WTC11 (cell line): ENCODE data around the gene MEAK7.

ENCODE experiments used
- CREB1 ChIP-seq: sonication (generic); formaldehyde crosslinking; IDR thresholded peaks from 2 replicates; pipeline ENCODE4 v1.8.0; 2023; ENCODE audit warnings: mild to moderate bottlenecking, missing genetic modification reagents
- CREM ChIP-seq: sonication (generic); formaldehyde crosslinking; IDR thresholded peaks from 2 replicates; pipeline ENCODE4 v1.8.1; 2022; ENCODE audit warnings: mild to moderate bottlenecking, missing genetic modification reagents, moderate library complexity
- ESRRA ChIP-seq: sonication (generic); formaldehyde crosslinking; IDR thresholded peaks from 2 replicates; pipeline ENCODE4 v1.8.1; 2022; ENCODE audit warnings: mild to moderate bottlenecking, missing genetic modification reagents, borderline replicate concordance
- FOXK1 ChIP-seq: sonication (generic); formaldehyde crosslinking; IDR thresholded peaks from 2 replicates; pipeline ENCODE4 v1.8.0; 2022; ENCODE audit warnings: mild to moderate bottlenecking, moderate library complexity, missing genetic modification reagents
- SMAD3 ChIP-seq: sonication (generic); formaldehyde crosslinking; IDR thresholded peaks from 2 replicates; pipeline ENCODE4 v1.8.0; 2022; ENCODE audit warnings: missing genetic modification reagents, mild to moderate bottlenecking, borderline replicate concordance
- ZNF121 ChIP-seq: sonication (generic); formaldehyde crosslinking; IDR thresholded peaks from 2 replicates; pipeline ENCODE4 v1.8.0; 2023; ENCODE audit warnings: missing genetic modification reagents
- ZNF138 ChIP-seq: sonication (generic); formaldehyde crosslinking; conservative IDR thresholded peaks from 2 replicates; pipeline ENCODE4 v1.8.1; 2022; ENCODE audit warnings: mild to moderate bottlenecking, moderate library complexity, missing genetic modification reagents
- TF ChIP-seq, protein P1 (sequence below): sonication (generic); formaldehyde crosslinking; IDR thresholded peaks from 2 replicates; pipeline ENCODE4 v1.8.0; 2022; ENCODE audit warnings: mild to moderate bottlenecking, missing genetic modification reagents
- TF ChIP-seq, protein P2 (sequence below): sonication (generic); formaldehyde crosslinking; IDR thresholded peaks from 2 replicates; pipeline ENCODE4 v1.8.0; 2022; ENCODE audit warnings: mild to moderate bottlenecking, missing genetic modification reagents
- TF ChIP-seq, protein P3 (sequence below): fragments of 200-600 bp; IDR thresholded peaks from 2 replicates; pipeline ENCODE4 v1.8.0; 2022; ENCODE audit warnings: antibody characterized with exemption
- TF ChIP-seq, protein P4 (sequence below): sonication (generic); formaldehyde crosslinking; IDR thresholded peaks from 2 replicates; pipeline ENCODE4 v1.8.1; 2022; ENCODE audit warnings: missing genetic modification reagents, borderline replicate concordance
- TF ChIP-seq, protein P5 (sequence below): sonication (generic); formaldehyde crosslinking; conservative IDR thresholded peaks from 2 replicates; pipeline ENCODE4 v1.8.1; 2023; ENCODE audit warnings: mild to moderate bottlenecking, low read depth, missing genetic modification reagents, moderate library complexity
- TF ChIP-seq, protein P6 (sequence below): sonication (generic); formaldehyde crosslinking; IDR thresholded peaks from 2 replicates; pipeline ENCODE4 v1.8.1; 2023; ENCODE audit warnings: mild to moderate bottlenecking, missing genetic modification reagents, moderate library complexity

DNA sequence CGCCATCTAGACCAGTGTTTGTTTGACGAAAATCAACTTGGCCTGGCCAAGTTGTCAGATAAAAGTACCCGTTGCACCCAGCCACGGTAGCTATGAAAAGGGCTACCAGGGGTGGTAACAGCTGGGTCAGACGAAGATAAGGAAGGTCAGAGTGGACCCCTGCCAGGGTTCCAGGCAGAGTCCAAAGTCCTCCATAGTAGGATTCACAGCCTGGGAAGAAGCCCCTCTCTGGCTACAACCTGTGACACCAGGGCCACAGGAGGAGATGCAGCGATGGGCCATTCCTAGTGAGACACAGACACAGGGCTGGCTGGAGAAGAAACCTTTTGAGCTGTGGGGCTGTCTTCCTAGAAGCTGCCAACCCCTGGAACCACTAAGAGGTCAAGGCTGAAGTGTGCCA is 39.3 kb downstream of the MEAK7 start:
- TF ChIP-seq ZNF138 (CRISPR knock-in tag), result no peak
- TF ChIP-seq FOXK1 (CRISPR knock-in tag), result no peak
- TF ChIP-seq, protein P1, sequence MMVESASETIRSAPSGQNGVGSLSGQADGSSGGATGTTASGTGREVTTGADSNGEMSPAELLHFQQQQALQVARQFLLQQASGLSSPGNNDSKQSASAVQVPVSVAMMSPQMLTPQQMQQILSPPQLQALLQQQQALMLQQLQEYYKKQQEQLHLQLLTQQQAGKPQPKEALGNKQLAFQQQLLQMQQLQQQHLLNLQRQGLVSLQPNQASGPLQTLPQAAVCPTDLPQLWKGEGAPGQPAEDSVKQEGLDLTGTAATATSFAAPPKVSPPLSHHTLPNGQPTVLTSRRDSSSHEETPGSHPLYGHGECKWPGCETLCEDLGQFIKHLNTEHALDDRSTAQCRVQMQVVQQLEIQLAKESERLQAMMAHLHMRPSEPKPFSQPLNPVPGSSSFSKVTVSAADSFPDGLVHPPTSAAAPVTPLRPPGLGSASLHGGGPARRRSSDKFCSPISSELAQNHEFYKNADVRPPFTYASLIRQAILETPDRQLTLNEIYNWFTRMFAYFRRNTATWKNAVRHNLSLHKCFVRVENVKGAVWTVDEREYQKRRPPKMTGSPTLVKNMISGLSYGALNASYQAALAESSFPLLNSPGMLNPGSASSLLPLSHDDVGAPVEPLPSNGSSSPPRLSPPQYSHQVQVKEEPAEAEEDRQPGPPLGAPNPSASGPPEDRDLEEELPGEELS (CRISPR knock-in tag), result no peak
- TF ChIP-seq, protein P2, sequence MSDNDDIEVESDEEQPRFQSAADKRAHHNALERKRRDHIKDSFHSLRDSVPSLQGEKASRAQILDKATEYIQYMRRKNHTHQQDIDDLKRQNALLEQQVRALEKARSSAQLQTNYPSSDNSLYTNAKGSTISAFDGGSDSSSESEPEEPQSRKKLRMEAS (CRISPR knock-in tag), result no peak
- TF ChIP-seq, protein P3, sequence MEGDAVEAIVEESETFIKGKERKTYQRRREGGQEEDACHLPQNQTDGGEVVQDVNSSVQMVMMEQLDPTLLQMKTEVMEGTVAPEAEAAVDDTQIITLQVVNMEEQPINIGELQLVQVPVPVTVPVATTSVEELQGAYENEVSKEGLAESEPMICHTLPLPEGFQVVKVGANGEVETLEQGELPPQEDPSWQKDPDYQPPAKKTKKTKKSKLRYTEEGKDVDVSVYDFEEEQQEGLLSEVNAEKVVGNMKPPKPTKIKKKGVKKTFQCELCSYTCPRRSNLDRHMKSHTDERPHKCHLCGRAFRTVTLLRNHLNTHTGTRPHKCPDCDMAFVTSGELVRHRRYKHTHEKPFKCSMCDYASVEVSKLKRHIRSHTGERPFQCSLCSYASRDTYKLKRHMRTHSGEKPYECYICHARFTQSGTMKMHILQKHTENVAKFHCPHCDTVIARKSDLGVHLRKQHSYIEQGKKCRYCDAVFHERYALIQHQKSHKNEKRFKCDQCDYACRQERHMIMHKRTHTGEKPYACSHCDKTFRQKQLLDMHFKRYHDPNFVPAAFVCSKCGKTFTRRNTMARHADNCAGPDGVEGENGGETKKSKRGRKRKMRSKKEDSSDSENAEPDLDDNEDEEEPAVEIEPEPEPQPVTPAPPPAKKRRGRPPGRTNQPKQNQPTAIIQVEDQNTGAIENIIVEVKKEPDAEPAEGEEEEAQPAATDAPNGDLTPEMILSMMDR, result no peak
- TF ChIP-seq, protein P4, sequence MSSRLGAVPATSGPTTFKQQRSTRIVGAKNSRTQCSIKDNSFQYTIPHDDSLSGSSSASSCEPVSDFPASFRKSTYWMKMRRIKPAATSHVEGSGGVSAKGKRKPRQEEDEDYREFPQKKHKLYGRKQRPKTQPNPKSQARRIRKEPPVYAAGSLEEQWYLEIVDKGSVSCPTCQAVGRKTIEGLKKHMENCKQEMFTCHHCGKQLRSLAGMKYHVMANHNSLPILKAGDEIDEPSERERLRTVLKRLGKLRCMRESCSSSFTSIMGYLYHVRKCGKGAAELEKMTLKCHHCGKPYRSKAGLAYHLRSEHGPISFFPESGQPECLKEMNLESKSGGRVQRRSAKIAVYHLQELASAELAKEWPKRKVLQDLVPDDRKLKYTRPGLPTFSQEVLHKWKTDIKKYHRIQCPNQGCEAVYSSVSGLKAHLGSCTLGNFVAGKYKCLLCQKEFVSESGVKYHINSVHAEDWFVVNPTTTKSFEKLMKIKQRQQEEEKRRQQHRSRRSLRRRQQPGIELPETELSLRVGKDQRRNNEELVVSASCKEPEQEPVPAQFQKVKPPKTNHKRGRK (CRISPR knock-in tag), result no peak
- TF ChIP-seq, protein P5, sequence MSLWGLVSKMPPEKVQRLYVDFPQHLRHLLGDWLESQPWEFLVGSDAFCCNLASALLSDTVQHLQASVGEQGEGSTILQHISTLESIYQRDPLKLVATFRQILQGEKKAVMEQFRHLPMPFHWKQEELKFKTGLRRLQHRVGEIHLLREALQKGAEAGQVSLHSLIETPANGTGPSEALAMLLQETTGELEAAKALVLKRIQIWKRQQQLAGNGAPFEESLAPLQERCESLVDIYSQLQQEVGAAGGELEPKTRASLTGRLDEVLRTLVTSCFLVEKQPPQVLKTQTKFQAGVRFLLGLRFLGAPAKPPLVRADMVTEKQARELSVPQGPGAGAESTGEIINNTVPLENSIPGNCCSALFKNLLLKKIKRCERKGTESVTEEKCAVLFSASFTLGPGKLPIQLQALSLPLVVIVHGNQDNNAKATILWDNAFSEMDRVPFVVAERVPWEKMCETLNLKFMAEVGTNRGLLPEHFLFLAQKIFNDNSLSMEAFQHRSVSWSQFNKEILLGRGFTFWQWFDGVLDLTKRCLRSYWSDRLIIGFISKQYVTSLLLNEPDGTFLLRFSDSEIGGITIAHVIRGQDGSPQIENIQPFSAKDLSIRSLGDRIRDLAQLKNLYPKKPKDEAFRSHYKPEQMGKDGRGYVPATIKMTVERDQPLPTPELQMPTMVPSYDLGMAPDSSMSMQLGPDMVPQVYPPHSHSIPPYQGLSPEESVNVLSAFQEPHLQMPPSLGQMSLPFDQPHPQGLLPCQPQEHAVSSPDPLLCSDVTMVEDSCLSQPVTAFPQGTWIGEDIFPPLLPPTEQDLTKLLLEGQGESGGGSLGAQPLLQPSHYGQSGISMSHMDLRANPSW (CRISPR knock-in tag), result no peak
- no peak for TF ChIP-seq ZNF121
- no peak for TF ChIP-seq CREM (CRISPR knock-in tag)
- TF ChIP-seq, protein P6, sequence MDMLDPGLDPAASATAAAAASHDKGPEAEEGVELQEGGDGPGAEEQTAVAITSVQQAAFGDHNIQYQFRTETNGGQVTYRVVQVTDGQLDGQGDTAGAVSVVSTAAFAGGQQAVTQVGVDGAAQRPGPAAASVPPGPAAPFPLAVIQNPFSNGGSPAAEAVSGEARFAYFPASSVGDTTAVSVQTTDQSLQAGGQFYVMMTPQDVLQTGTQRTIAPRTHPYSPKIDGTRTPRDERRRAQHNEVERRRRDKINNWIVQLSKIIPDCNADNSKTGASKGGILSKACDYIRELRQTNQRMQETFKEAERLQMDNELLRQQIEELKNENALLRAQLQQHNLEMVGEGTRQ, result no peak
- TF ChIP-seq CREB1, result no peak
- no peak for TF ChIP-seq ESRRA (CRISPR knock-in tag)
- no peak for TF ChIP-seq SMAD3
